Measurements from ENCODE around the gene ENPP1.

DNA sequence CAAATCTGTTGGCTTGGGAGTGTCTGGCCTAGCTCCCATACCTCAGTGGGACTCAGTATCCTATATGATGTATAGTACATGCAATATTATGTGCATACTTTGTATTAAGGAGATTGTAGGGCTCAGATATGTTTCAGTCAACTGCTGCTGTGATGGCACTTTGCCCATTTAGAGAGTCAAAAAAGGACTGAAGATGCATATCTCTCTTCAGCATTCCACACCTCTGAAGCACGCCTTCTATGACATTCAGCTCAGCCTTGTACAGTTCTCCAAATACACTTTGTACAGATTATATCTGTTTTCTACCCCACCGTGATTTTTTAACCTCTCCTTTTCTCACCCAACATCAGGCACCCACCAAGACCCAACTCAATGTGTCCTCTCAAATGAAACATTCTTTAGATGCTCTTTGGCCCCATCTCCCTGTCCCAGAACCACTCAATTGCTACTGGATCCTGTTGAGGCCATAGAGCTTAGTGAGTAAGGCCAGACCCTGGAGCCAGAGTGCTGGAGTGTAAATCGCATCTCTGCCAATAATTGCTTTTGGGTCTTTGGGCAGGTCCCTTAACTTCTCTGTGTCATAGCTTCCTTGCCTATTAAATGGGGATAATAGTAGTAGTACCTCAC is 15.6 kb downstream of the ENPP1 start:
- TF ChIP-seq, protein P1, sequence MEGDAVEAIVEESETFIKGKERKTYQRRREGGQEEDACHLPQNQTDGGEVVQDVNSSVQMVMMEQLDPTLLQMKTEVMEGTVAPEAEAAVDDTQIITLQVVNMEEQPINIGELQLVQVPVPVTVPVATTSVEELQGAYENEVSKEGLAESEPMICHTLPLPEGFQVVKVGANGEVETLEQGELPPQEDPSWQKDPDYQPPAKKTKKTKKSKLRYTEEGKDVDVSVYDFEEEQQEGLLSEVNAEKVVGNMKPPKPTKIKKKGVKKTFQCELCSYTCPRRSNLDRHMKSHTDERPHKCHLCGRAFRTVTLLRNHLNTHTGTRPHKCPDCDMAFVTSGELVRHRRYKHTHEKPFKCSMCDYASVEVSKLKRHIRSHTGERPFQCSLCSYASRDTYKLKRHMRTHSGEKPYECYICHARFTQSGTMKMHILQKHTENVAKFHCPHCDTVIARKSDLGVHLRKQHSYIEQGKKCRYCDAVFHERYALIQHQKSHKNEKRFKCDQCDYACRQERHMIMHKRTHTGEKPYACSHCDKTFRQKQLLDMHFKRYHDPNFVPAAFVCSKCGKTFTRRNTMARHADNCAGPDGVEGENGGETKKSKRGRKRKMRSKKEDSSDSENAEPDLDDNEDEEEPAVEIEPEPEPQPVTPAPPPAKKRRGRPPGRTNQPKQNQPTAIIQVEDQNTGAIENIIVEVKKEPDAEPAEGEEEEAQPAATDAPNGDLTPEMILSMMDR (IDR thresholded peaks at IDR 0.05) = no peak
- no peak for TF ChIP-seq POLR2AphosphoS5 (IDR thresholded peaks at IDR 0.05)
- no peak for TF ChIP-seq POLR2A (IDR thresholded peaks at IDR 0.05)
